NCI-H526 treated with DMSO at 0.1 percent for 48 hours (cell line): Measurements from ENCODE around the gene TRIM27.
"Not testable (repeated sequence)": the region's sequence is repeated elsewhere in the genome, so short reads cannot be mapped to it uniquely, and the experiment has no call there.

Experiments used
- DNase-seq: peaks from one replicate; lab custom pipeline; 2025; lab: John Stamatoyannopoulos, UW

TRIM27 gene

GRCh38 chr6:28864326-28864923 is 59.4 kb downstream of the TRIM27 start:
- no peak for DNase-seq

GRCh38 chr6:28863604-28864325 is 60.0 kb downstream of the TRIM27 start:
- DNase-seq: peak; percentile 65

- DNase-seq: no peak
Measured at GRCh38 chr6:28862077-28862476, 61.7 kb downstream of the TRIM27 start.

GRCh38 chr6:28861339-28861738 is 62.4 kb downstream of the TRIM27 start:
- DNase-seq: no peak

- DNase-seq: no peak
Measured at GRCh38 chr6:28860581-28860980, 63.2 kb downstream of the TRIM27 start.

- DNase-seq: no peak
Measured at GRCh38 chr6:28858963-28859362, 64.8 kb downstream of the TRIM27 start.

GRCh38 chr6:28856620-28857005 is 67.2 kb downstream of the TRIM27 start:
- no peak for DNase-seq

- not testable (repeated sequence) for DNase-seq
Measured at GRCh38 chr6:28854405-28854804, 69.4 kb downstream of the TRIM27 start.
